Spleen (tissue), 11 donors: Measurements from ENCODE around the gene ACER2. TPM values are rescaled to one million over a fixed set of nuclear protein-coding genes. Genes with fewer than 3 reads are reported as not detected.

Experiments used
- DNase-seq: peaks from one replicate; pipeline ENCODE4 v3.0.0-alpha.2; 2020
- H3K27ac ChIP-seq, 8 donors: fragments of 200-600 bp; sonication (generic) in 7 of 8; 1 replicate in 4 of 8; 2 replicates in 4 of 8; pipeline versions ENCODE4 v1.5.0 to v1.8.0; 2016 to 2021; ENCODE audit warnings: inconsistent platforms in 4 of 8, mild to moderate bottlenecking in 4 of 8, moderate library complexity in 1 of 8
- H3K27me3 ChIP-seq, 7 donors: fragments of 200-600 bp; sonication (generic) in 6 of 7; replicated peaks in 1 of 7; 1 replicate in 4 of 7; 2 replicates in 3 of 7; pipeline versions ENCODE4 v1.5.0 to v1.8.0; 2016 to 2021; ENCODE audit warnings: inconsistent platforms in 3 of 7, mild to moderate bottlenecking in 1 of 7
- H3K36me3 ChIP-seq, 6 donors: fragments of 200-600 bp; sonication (generic) in 5 of 6; 1 replicate in 4 of 6; 2 replicates in 2 of 6; pipeline versions ENCODE4 v1.5.0 to v1.8.0; 2016 to 2021; ENCODE audit warnings: inconsistent platforms in 2 of 6
- H3K4me1 ChIP-seq, 6 donors: fragments of 200-600 bp; sonication (generic) in 5 of 6; 1 replicate in 3 of 6; 2 replicates in 3 of 6; pipeline versions ENCODE4 v1.5.0 to v1.8.0; 2016 to 2021; ENCODE audit warnings: inconsistent platforms in 3 of 6
- H3K4me3 ChIP-seq, 8 donors: fragments of 200-600 bp; sonication (generic) in 7 of 8; 1 replicate in 4 of 8; 2 replicates in 4 of 8; pipeline versions ENCODE4 v1.5.0 to v1.8.0; 2016 to 2021; ENCODE audit warnings: inconsistent platforms in 4 of 8, mild to moderate bottlenecking in 4 of 8, moderate library complexity in 2 of 8
- H3K9me3 ChIP-seq, 8 donors: fragments of 200-600 bp; sonication (generic) in 7 of 8; 1 replicate in 4 of 8; 2 replicates in 4 of 8; pipeline versions ENCODE4 v1.5.0 to v1.8.0; 2016 to 2021; ENCODE audit warnings: inconsistent platforms in 4 of 8
- POLR2A ChIP-seq, 3 donors: fragments of 450-650 bp; IDR thresholded peaks; one replicate each; pipeline ENCODE4 v1.5.1; 2017; ENCODE audit warnings: antibody characterized with exemption in 3 of 3, mild to moderate bottlenecking in 1 of 3
- POLR2AphosphoS5 ChIP-seq, 3 donors: sonication (generic); formaldehyde crosslinking; IDR thresholded peaks; one replicate each; pipeline ENCODE4 v1.5.1; 2017; ENCODE audit warnings: antibody characterized with exemption in 3 of 3
- WGBS, 5 donors: extraction: QIAGEN DNeasy Blood & Tissue Kit in 3 of 5; methylation state at CpG; one replicate each; pipeline versions ENCODE4 v1.1.5 to v1.1.7; 2013 to 2018; 5-methylcytosine and 5-hydroxymethylcytosine counted together
- intact Hi-C: fragments of 100-400 bp; cut with DNase I; formaldehyde crosslinking; loops from one replicate; pipeline ENCODE4 v1.15.0; 2023; ENCODE audit warnings: low total_unique reads
- polyA plus RNA-seq, 3 donors: library from polyadenylated mRNA; stranded (reverse); fragments of 200-250 nt; gene quantifications; one replicate each; pipeline ENCODE4 v1.2.1, GENCODE V29; 2013
- total RNA-seq, 7 donors: library from RNA; depleted of rRNA in 3 of 7; stranded (reverse); fragments of >200 nt in 3 of 7; fragmentation: NEBNext Ultra II Directional in 4 of 7; extraction: Animal tissue kit (Norgen Biotek cat#: 25700) in 4 of 7; gene quantifications; one replicate each; pipeline versions ENCODE4 v1.1.0 to v1.2.1, GENCODE V29; 2016 to 2021
- TF ChIP-seq, protein P1 (sequence below), 11 experiments: fragments of 200-600 bp in 7 of 11; fragments of 450-650 bp in 4 of 11; sonication (generic) in 4 of 11; IDR thresholded peaks in 8 of 11; conservative IDR thresholded peaks in 3 of 11; 1 replicate in 7 of 11; 2 replicates in 4 of 11; pipeline versions ENCODE4 v1.4.0 to v1.8.0; 2016 to 2021; ENCODE audit warnings: antibody characterized with exemption in 11 of 11, inconsistent platforms in 4 of 11, mild to moderate bottlenecking in 1 of 11
- donor health status: healthy with polysubstance abuse.
- donor health status: DM: no; HTN: no; CAD: no; lungs with moderate emphysema.
- donor health status: DM: no; HTN: no; CAD: no.
- donor health status: Bipolar disorder and iron deficiency.
- donor health status: healthy.
- donor health status: DM: no; HTN: no; CAD: no.
- donor health status: DM: yes; HTN: yes; CAD: no.

The ACER2 gene
- total and polyA plus RNA-seq, 10 donors = 0.09 to 7.2 (median 4.3) TPM

DNA sequence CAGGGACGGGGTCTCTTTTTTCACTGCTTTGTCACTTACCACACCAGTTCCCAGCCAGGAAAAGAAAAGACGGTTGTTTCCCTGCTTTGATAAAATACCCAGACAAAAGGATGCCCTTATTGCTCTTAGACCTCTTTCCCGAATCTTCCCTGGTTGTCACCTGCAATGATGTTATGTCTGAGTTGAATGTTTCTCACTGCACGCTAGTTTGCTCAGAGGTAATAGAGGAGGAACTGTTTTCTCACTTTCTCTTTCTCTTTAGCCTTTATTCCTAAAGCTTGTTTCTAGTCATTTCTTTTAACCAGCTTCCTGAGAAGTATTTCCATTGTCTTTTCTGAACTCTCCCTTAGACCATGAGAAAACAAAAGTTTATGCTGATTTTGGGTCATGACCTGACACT, 32.9 kb downstream of the ACER2 start:
- Histone ChIP-seq H3K4me3 (peak overlapping the region in 4 of 8 donors; percentile 6 to 50 (median 20)), H3K4me1 (peaks cover 4 to 21% (median 14%) of the 10 kb centered on the region in 6 donors), H3K36me3 (peaks cover 0 to 35% (median 3%) of the 10 kb centered on the region in 6 donors), H3K27me3 (no peaks in the 10 kb centered on the region), H3K9me3 (no peaks in the 10 kb centered on the region), H3K27ac (peak overlapping the region; percentile 3 to 75 (median 63))
- 12 to 26% (median 14%) methylated on average over 4 of the region's 4 CpGs for WGBS, 5 donors
- DNase-seq = no peak
- intact Hi-C loops = no loop called here
- TF ChIP-seq POLR2AphosphoS5 (IDR thresholded peaks at IDR 0.05) = no peak
- no peak for TF ChIP-seq POLR2A (IDR thresholded peaks at IDR 0.05)
- TF ChIP-seq, protein P1, sequence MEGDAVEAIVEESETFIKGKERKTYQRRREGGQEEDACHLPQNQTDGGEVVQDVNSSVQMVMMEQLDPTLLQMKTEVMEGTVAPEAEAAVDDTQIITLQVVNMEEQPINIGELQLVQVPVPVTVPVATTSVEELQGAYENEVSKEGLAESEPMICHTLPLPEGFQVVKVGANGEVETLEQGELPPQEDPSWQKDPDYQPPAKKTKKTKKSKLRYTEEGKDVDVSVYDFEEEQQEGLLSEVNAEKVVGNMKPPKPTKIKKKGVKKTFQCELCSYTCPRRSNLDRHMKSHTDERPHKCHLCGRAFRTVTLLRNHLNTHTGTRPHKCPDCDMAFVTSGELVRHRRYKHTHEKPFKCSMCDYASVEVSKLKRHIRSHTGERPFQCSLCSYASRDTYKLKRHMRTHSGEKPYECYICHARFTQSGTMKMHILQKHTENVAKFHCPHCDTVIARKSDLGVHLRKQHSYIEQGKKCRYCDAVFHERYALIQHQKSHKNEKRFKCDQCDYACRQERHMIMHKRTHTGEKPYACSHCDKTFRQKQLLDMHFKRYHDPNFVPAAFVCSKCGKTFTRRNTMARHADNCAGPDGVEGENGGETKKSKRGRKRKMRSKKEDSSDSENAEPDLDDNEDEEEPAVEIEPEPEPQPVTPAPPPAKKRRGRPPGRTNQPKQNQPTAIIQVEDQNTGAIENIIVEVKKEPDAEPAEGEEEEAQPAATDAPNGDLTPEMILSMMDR (IDR thresholded peaks at IDR 0.05 in 8 of 11, conservative IDR thresholded peaks at IDR 0.05 in 3 of 11) = no peak

GRCh38 chr9:19442240-19442639, 33.4 kb downstream of the ACER2 start:
- Histone ChIP-seq H3K4me3 (peak overlapping the region in 2 of 8 donors; percentile 6 to 28), H3K27ac (peak overlapping the region; percentile 3 to 75 (median 63))
- 84 to 95% (median 88%) methylated on average over 9 of the region's 9 CpGs for WGBS, 5 donors

GRCh38 chr9:19445452-19445851, 36.6 kb downstream of the ACER2 start:
- peaks cover 0 to 25% (median 3%) of the 10 kb centered on the region in 6 donors for H3K36me3 ChIP-seq
- intact Hi-C loops = no loop called here
- WGBS, 5 donors = 80 to 91% (median 88%) methylated on average over 2 of the region's 2 CpGs
- no peak overlapping the region for H3K4me3 ChIP-seq
- DNase-seq = no peak
- peaks cover 4 to 21% (median 14%) of the 10 kb centered on the region in 6 donors for H3K4me1 ChIP-seq
- no peaks in the 10 kb centered on the region for H3K27me3 ChIP-seq
- H3K27ac ChIP-seq = no peak overlapping the region
- TF ChIP-seq, protein P1 (IDR thresholded peaks at IDR 0.05 in 8 of 11, conservative IDR thresholded peaks at IDR 0.05 in 3 of 11) = no peak
- no peak for TF ChIP-seq POLR2A (IDR thresholded peaks at IDR 0.05)
- TF ChIP-seq POLR2AphosphoS5 (IDR thresholded peaks at IDR 0.05) = no peak
- H3K9me3 ChIP-seq = no peaks in the 10 kb centered on the region

More at GRCh38 chr9:19442240-19442639, 33.4 kb downstream of the ACER2 start:
- Histone ChIP-seq H3K27me3 (no peaks in the 10 kb centered on the region), H3K4me1 (peaks cover 4 to 21% (median 14%) of the 10 kb centered on the region in 6 donors), H3K9me3 (no peaks in the 10 kb centered on the region), H3K36me3 (peaks cover 0 to 34% (median 3%) of the 10 kb centered on the region in 6 donors)
- intact Hi-C loops = no loop called here
- TF ChIP-seq, protein P1 (IDR thresholded peaks at IDR 0.05 in 8 of 11, conservative IDR thresholded peaks at IDR 0.05 in 3 of 11) = no peak
- no peak for TF ChIP-seq POLR2A (IDR thresholded peaks at IDR 0.05)
- no peak for TF ChIP-seq POLR2AphosphoS5 (IDR thresholded peaks at IDR 0.05)
- DNase-seq = no peak

DNA sequence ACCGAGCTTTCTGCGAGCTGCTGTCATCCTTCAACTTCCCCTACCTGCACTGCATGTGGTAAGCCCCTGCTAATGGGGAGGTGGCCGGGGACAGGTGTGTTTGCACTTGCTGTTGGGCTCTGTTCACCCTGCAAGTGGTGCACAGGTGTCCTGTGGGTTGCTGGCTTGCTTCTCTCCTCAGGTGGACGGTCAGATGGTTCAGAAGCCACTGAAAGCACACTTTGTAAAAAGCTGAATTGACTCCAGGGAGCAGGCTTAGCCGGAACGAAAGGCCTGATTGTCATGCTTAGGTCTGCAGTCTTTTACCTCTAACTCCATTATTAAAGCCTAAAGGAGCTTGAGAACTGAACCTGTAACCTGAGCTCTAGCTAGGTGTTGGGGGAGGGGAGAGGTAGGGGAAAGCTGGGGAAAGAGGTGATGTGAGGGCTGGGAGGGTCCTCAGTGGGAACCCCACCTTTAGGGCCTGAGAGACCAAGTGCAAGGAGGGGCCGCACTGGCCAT, 37.6 kb downstream of the ACER2 start:
- no peak overlapping the region for H3K4me3 ChIP-seq
- peaks cover 1 to 12% (median 9%) of the 10 kb centered on the region in 6 donors for H3K4me1 ChIP-seq
- no peak for DNase-seq
- 90 to 96% (median 91%) methylated on average over 7 of the region's 7 CpGs for WGBS, 5 donors
- H3K36me3 ChIP-seq = peaks cover 0 to 32% (median 4%) of the 10 kb centered on the region in 6 donors
- no peak for TF ChIP-seq POLR2A (IDR thresholded peaks at IDR 0.05)
- no peaks in the 10 kb centered on the region for H3K9me3 ChIP-seq
- H3K27me3 ChIP-seq = no peaks in the 10 kb centered on the region
- intact Hi-C loops = no loop called here
- no peak overlapping the region for H3K27ac ChIP-seq
